HG03196 (cell line): Measurements from ENCODE around the gene ANKRD26.

Experiments used
- ATAC-seq: cut with Tn5 transposase; IDR thresholded peaks from one replicate; pipeline ENCODE4 v1.9.1; 2021; ENCODE audit not compliant: unreplicated experiment

The ANKRD26 gene

GRCh38 chr10:27022048-27022447 lies 78.2 kb downstream of the ANKRD26 start:
- ATAC-seq, result no peak

DNA sequence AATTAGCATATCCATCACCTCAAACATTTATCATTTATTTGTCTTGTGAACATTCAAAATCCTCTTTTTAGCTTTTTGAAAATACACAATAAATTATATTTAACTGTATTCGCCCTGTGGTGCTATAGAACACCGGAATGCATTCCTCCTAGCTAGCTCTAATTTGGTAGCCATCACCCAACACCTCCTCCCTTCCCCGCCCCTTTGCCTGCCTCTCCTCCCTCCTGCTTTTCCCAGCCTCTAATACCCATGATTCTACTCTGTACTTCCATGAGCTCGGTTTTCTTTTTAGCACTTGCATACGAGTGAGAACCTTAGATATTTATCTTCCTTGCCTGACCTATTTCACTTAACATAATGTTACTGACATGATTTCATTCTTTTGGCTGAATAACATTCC lies 80.1 kb downstream of the ANKRD26 start:
- ATAC-seq, result no peak

DNA sequence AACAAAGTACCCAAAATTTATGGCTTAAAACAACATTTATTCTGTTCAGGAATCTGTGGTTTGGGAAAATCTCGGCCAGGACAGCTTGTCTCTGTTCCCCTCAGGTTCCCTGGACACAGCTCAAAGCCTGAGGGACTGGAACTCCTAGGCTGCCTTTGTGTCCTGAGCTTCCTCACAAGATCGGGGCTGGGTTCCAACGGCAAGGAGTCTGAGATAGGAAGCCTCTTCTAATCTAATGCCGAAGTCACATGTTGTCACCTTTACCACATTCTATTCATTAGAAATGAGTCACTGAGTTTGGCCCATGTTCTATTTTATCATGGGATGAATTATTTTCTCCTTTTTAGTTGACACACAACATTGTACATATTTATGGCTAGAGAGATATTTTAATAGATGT lies 80.5 kb downstream of the ANKRD26 start:
- ATAC-seq, result no peak

- no peak for ATAC-seq
Observed at GRCh38 chr10:26997610-26998009, 102.7 kb downstream of the ANKRD26 start.

DNA sequence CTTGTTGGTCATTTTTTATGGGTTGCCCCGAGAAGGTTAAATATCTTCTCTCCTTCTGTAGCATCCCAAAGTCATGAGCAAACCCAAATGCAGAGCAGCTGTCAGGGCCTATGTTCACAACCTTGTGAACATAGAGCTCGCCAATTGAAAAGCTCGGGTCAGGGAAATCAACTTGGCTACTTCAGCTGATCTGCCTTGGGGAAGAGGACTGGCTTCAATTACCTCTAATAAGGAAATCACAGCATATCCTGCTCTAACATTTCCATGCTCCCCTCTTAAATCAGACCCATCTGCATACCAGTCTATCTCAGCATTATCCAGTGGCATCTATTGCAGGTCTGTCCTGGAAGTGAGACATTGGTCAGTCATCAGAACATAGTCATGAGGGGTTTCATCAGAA lies 105.6 kb downstream of the ANKRD26 start:
- no peak for ATAC-seq

DNA sequence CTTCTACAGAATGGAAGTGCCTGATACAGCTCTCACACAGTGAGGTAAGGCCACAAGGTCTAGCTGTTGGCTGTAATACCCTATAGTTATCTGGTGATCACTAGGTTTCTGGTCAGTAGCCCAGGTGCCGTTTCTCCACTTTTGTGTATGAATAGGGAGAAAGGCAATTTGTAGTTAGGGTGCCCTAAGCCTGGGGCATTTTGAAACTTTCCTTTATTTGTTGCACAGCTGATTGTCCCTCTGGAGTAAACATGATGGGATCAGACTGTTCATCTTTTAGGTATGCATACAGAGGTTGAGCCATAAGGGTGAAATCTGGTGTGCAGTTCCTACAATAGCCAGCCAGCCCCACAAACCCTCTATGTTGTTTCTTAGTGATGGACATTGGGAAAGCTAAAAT lies 112.4 kb downstream of the ANKRD26 start:
- ATAC-seq, result no peak

- no peak for ATAC-seq
Observed at GRCh38 chr10:26983156-26983555, 117.1 kb downstream of the ANKRD26 start.

DNA sequence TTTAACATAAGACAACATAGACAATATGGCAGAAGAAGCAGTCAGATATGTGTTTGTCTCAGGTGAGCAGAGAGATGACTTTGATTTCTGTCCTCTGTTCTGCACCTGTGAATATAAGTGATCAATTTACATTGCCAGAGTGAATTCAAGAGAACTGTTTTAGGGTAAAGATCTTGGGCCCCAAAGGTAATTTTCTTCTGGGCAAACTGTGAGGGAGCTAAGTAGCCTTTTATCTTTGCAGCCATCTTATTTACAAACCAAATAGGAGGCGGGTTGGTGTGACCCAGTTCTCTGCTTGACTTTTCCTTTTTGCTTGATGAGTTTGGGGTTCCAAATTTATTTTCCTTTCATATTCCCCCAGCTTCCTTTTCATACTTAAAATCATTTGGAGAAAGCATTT lies 118.2 kb downstream of the ANKRD26 start:
- ATAC-seq, result no peak

GRCh38 chr10:26981232-26981824 lies 119.0 kb downstream of the ANKRD26 start:
- ATAC-seq, result no peak

DNA sequence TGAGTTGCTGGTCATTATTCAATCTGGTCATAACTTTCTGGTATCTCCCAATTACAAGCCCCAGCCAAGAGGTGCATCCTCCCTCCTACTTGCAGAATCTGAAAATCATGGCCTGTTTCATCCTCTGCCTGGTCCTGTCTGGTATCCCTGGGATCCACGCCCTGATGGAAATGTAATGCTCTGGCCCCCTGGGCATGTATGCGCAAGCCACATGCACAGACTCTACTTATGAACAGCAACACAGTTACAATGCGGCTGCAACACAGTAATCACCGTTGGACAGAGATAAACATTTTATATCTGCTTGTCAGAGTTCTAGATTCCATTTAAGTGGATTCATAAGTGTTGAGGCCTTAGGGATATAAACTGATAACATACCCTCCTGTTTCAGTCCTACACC lies 121.8 kb downstream of the ANKRD26 start:
- no peak for ATAC-seq

GRCh38 chr10:26977635-26978034 lies 122.7 kb downstream of the ANKRD26 start:
- no peak for ATAC-seq

DNA sequence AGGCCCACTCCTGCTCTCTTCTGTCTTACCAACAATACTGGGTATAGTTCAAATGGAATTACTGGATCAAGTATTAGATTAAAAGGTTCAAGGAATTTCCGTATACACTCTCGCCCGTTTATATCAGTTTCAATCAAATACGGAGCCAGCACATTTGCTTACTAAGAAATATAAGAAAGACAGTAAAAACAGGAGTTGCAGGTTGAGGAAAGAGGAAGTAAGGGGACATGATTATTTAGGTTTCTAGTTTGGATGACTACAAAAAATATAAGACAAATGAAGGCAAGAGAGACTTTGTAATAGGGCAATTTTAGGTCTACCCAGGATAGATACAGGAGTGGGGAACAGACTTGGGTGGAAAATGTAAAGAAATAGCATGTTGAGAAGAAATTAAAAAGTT lies 129.6 kb downstream of the ANKRD26 start:
- ATAC-seq, result no peak

GRCh38 chr10:26969145-26969926 lies 131.0 kb downstream of the ANKRD26 start:
- peak; percentile 82 for ATAC-seq

- ATAC-seq, result no peak
Observed at GRCh38 chr10:26962835-26963234, 137.5 kb downstream of the ANKRD26 start.

DNA sequence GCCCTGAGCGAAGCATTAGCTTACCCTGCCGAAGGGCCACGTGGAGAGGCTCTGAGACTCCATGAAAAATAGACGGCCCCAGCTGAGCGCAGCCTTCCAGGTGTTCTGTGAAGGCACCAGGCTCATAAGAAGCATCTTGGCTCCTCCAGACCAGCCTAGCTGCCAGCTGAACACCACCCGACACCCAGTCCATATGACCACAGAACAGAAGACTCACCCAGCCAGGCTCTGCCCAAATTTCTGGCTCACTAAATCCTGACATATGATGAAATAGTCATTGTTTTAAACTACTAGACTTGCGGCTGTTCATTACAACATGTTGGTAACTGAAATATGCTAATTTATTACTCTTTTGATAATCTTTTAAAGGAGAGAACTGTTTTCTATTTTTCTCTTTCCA lies 140.0 kb downstream of the ANKRD26 start:
- no peak for ATAC-seq

DNA sequence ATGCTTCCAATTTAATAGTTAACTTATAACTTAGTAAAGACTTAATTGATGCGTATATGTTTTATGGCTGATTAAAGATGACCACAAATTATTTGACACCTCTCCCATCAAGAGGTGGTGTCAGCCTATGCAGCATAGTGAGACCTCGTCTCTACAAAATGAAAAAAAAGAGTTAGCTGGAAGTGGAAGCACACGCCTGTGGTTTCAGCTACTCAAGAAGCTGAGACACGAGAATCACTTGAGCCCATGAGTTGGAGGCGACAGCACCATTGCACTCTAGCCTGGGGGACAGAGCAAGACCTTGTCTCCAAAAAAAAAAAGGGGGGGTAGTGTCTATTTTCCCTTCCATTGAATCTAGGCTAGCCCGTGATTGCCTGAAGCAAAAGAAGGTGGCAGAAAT lies 140.5 kb downstream of the ANKRD26 start:
- ATAC-seq, result no peak
